Stimulated activated CD4-positive, alpha-beta T cell treated with anti-CD3 and anti-CD28 coated beads, Interleukin-15, amount 100 ng/mL, for 24 hours (primary cell): ENCODE results near the gene CNTNAP5.

ENCODE experiments used
- DNase-seq: peaks from one replicate; pipeline ENCODE4 v3.0.0-alpha.2; 2020

CNTNAP5 gene

DNA sequence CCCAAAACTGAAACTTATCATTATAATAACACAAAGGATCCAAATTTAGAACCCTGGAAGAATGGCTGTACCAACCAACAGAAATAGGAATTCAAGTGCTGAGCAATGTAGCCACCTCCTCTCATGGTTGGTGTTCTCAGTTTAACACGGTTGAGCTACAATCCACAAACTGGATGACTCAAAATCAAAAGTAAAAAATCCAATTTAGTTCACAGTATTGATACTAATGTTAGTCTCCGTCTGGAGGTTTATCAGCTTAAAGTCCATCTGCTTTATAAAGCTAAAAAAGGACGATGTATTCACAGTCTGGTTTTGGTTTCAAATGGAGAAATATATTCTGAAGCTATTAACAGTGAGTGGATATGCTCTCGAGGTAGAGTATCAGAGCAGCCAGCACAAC is 40.5 kb downstream of the CNTNAP5 start:
- DNase-seq: no peak

DNA sequence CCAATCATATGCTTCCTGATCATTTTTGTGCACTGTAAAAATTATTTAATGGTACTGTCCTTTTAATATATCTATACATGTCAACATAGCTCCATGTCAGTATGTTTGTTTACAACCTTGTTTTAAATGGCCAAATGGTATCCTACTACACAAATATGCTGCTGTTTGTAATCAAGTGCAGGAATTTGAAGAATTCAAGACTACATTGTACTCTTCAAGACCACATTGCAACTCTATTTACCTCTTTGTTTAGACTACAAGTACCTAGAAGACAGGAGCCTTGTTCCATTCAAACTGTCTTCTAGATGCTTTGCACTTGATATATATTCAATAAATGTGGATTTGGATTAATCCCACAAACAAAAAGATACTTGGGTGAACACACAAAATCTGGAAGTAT is 41.7 kb downstream of the CNTNAP5 start:
- DNase-seq: no peak

DNA sequence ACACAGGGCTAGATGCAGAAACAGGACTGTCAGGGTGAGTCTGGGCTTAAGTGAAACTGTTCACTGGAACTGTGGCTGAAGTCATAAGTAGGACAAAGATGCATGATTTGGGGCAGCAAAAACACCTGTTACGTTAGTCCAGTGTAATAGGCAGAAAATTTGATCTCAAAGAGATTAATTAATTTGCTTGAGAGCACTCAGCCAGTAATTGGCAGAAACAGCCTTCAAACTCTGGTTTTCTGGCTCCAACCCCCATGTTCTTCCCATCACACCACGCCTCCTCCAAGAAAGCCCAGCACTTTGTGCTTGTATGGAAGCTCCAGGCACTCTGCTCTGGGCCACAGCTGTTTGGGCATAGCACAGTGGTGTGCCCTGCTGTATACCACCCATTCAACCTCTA is 54.0 kb downstream of the CNTNAP5 start:
- no peak for DNase-seq

DNA sequence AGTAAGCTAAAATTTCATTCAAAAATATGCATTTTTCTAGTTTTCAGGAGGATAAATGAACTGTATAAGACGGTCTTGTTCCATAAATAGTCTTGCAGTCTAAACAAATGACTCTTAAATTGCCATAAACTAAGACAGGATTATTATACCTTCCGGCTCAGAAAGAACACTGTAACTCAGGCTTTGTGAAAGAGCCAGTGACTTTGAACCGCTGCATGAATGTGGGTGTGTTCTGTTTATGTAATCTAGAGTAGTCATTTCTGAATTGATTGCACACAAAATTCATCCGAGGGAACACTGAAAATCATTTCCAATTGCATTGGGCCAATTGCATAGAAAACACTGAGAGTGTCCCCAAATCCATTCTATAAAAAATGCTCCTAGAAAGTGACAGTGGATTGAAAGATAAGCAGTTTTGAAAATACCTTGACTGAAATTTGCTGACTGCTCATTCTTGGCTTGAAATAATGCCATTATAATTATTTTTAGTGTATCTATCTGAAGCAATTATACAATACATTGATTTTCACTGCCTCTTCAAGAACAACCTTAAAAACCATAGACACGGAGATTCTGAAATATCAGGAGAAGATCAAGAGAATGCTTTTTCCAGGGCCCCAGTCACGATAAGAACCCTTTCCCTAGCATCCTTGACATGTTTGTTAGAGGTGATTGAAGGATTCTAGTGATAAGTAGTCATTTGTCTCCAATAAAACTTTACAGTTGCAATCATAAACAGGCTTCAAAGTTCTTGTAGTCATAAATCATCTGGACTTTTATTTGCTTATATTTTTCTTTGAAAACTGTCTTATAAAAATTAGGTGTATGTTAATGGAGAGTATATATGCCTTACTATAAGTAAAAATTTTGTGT is 55.4 kb downstream of the CNTNAP5 start:
- no peak for DNase-seq

DNA sequence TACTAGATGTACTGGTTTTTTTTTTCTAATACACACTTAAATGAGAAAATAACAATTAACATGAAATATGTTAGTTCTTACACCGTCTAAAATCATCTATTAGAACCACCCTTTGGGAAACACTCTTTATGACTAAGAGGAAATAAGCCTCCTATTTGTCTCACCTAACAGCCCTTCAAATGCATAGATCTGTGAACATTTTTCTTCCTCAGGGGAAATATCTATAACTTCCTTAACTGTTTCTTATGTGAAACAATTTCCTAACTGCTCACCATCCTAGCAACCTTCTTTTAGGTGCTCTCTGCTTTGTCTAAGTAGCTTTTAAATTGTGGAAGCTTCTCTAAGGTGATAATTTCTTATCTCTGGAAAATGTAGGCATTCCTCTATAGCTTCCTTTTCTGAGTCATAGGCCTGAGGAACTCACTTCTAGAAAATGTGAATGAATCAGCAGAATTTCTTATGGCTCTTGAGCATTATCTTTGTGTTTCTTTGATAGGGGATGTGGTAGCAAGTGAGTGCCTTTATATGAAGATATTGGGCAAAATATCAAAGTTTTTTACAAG is 56.1 kb downstream of the CNTNAP5 start:
- no peak for DNase-seq

DNA sequence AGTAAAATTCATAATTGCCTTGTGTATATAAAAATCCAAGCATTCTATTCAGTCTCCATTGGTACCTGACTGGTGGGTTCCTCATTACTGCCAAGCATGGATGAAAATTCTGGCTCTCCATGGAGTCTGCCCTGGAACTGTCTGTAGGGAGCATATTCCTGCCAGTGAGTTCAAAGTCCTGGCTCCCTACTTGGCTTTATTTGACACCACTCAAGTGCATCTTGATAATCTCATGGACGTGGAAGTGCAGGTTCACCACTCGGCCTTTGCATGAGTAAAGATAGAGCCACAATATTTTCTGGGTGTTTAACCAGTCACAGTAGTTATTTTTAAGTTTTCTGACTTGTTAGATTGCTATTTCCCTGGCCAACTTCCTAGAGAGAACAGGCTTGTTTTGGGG is 63.5 kb downstream of the CNTNAP5 start:
- DNase-seq: no peak

DNA sequence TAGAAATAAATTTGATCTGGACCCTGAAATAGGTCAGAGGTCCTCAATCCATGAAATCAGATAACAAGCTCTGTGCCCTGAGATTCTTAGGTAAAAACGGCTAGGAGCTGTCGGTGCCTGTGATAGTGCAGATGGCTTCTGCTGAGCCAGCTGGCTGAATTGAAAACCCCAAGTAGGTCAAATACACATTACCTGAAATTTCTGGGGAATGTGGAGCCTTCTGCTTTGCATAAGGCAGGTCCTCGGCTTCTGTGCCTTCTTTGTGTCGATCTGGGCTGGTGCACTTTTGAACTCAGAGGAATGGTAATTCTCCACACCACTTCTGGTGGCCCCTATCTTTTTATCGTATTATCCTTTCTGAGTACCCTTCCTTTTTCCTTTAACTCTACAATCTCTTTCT is 66.6 kb downstream of the CNTNAP5 start:
- DNase-seq: no peak

DNA sequence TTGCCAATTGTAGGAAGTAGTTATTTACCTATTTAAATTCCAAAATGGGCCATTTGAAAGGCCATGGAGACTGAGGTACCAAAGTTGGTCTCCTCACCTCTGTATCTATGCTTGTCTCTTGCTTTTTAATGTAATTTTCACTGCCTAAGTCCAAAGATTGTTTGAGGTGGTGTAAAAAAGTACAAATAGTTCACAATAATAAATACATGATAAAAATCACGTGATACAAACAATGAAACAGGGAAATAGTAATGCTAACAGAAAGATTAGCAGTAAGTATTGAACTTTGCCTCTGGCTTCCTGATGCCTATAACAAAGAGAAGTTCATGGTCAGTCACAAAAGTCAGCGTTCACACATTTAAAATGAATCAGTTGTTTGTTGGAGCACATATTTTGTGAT is 67.6 kb downstream of the CNTNAP5 start:
- DNase-seq: no peak

DNA sequence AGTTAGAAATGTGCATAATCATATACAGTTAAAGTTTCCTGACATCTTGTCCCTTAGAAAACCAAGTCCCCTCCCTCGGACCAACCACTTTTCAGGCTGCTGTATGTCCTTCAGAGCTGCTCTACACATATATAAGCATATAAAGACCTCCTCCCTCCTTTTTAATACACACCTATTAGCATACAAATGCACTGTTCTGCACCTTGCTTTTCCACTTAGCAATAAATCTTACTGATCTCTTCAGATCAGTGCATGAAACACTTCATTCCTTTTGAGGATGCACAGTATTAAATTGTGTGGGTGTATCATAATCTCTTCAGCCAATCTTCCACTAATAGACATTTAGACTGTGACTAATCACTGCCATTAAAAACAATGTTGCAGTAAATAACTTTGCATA is 79.8 kb downstream of the CNTNAP5 start:
- no peak for DNase-seq

DNA sequence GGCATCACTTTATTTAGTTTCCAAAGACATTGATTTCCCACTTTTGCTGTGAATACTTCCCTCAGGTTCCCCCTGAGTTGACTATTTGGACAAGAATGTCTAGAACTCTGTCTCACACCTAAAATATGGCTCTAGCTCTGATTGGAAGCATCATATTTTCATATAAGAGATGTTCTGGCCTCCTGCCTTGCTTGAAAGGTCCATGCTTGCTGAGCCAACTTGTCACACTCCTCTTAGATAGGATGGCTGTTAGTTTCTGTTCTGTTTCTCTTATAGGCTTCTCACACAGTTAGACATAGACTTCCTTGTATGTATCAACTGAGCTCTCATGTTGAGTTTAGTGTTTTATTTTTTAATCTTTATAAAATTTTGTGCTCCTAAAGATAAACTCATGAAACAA is 87.1 kb downstream of the CNTNAP5 start:
- no peak for DNase-seq

DNA sequence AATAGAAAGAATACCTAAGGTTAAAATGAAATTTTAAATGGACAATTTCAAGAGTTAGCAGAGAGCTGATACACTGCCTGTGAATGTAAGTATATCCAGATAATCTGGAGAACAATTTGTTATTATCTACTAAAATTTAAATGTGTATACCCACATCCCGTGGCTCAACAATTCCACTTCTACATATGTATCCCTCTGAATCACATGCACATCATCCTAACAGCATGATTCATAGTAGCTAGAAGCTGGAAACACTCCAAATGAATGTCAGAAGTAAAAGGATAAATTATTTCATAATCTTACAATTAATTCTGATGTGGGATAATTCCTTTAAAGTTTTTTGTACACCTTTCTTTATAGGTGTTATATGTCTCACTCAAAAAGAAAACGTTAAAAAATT is 87.9 kb downstream of the CNTNAP5 start:
- no peak for DNase-seq

DNA sequence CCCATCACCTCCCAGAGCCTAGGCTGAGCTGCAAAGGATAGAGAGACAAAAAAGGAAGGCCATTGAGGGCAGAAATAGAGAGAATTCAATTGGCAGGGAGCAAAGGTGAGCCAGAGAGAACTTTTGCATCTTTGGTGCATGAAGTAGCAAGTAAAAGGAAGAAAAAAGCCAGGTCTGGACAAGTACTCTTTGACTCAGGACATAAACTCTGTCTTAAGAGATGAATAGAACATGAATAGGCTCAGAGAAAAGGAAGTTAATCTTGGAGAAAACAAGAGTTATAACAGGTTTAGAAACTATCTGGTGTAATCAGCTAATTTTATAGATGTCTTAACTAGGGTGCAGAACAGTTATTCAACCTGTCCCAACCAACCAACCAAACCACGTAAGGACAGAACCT is 95.2 kb downstream of the CNTNAP5 start:
- no peak for DNase-seq

DNA sequence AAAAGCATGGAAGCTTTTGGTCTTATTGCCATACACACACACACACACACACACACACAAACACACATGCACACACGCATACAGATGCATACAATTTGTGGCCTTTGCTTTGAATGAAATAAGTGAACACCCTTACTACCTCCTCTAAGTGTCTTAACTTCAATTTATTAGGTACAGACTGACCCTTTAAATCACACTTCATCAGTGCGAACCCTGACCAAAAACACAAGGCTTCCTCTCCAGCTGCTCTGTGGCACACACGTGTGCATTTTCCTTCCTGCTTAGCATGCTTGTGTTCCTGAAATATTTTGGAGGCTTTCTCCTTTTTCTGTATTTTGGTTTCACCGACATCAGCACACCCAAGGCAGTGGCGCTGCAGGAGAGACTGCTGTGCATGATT is 96.0 kb downstream of the CNTNAP5 start:
- no peak for DNase-seq

DNA sequence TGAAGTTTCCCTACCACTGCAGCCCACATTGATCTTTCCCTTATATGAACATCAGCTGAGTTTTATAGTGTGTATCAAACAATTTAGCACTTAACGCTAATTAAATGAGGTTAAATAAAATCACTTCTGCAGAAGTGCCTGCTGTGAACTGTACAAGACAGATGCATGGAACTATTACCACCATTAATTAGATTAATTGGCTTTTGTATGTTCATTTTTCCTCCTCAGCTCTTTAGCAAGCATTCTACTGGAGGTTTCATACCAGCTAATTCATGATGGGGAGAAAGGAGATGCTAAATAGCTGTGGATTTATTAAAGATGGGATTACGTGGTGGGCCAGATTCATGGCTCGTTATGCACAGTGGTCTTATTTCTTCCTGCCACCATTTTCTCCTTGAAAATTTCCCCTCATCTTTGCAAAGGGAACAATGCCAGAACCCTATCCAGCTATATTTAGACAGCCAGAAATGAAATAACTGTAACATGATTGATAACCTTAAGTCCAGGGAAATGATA is 96.7 kb downstream of the CNTNAP5 start:
- no peak for DNase-seq

DNA sequence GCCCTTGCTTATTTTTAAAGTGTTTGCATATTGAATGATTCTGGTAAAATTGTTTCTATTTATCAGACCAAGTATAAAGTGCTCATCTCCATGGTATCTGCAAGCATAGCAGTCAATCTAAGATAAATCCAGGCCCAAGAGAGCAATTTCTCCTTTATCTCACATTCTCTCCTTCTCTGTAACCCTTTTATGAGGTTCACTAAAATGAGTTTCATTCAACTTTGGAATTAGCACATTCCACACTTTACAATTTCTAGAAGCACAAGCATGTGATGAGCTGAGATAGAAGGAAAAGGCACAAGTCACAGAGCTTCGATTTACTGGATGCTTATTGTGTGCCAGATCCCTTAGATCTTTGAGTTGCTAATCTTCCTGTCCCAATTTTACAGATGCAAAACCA is 97.3 kb downstream of the CNTNAP5 start:
- no peak for DNase-seq

DNA sequence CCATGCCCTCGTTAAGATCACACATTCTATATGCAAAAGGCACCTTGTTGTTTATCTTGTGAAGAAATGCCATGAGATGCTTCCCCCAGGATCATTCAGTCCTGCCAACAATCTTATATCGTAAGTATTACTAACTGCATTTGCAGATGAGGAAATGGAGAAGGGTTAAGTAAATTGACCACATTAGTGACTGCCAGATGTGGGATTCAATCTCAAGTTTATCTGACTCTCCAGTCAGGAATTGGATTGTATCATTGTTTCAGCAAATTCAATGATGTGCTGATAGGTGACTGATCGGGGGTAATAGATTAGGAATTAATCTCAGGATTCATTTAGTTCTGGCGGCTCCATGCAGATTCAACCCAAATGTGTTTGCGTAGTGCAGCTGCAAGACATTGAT is 106.2 kb downstream of the CNTNAP5 start:
- no peak for DNase-seq

DNA sequence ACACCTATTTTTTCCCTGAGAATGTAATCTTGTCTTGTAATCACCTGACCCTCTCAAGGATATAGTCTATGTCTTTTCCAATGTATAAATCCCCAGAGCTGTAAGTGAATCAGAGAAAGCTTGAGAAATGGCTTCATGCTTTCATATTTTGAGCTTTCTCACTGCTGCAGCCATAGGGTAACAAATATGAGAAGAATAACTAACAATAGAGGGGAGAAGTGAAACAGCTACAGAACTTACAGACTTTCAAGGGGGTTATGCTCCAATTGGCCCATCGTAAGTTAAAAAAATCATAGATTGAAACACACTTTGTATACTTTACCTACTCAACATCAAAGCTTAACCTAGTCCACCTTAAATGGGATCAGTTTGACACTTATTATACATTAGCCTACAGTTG is 111.0 kb downstream of the CNTNAP5 start:
- no peak for DNase-seq

DNA sequence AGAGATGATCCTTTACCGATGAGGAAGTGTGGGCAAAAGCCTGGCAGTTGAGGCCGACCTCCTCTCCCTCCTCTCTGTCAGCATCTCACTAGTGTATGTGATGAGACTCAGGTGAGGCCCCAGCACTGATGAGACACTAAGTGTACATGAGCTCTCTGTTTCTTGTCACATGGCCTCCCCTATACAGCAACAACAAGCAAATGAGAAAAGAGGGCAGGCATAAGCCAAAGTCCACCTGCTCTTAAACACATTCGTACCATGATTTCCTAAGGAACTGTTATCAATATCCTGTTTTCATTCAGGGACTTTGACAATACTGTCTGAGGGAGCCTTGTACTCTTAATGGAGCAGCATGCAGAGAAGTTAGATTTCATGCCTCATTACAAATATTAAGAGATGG is 113.0 kb downstream of the CNTNAP5 start:
- no peak for DNase-seq

DNA sequence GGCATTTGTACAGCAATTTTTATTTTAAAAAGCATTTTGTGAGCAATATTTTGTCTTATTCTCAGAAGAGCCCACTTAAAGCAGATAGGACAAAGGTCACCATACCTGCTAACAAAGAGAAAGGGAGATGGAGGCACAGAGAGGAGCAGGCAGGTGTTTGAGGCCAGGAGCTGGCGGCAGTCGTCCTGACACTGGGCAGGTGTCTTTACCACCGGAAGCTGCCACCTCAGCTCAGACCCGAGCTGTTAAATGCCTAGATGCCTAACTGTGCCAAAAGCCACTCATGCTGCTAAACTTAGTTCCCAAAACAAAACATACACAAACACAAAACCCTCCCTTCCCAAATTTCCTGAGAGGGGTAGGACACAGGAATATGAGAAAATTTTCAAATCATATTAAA is 120.9 kb downstream of the CNTNAP5 start:
- no peak for DNase-seq

DNA sequence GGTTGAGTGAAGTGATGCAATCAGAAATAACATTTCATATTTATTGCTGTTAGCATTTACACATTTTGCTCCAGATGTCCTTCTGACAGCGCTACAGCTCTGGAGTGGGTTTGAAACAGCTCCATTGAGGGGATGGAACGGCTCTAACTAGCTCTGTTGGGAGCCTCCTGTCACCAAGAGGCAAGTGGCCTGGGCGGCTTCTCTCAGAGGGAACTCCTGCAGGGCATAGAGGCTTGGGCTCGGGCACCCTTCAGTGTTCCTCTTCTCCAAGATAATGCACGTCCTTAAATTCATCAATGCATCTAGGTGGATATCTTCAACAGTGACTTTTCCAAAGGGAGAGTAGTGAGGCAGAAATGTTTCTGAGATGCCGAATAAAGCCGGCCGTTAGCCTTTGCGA is 122.5 kb downstream of the CNTNAP5 start:
- DNase-seq: no peak

DNA sequence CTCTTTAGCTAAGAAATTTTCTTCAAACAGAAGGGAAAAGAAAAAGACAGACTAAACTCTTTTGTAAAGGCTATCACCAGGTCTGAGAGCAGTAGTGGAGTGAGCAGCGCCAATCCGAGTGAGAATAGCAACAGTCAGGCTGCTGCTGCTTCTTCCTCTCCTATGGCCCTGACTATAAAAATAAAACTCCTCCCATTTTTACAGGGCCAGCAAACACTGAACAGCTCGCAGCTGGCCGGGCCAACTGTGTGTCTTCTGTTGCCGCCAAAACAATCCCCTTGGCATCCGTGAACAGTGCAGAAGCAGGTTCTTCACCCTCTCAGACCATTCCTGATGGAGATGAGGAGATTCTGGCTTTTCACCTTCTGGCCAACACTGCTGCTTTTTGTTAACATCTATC is 124.5 kb downstream of the CNTNAP5 start:
- no peak for DNase-seq

DNA sequence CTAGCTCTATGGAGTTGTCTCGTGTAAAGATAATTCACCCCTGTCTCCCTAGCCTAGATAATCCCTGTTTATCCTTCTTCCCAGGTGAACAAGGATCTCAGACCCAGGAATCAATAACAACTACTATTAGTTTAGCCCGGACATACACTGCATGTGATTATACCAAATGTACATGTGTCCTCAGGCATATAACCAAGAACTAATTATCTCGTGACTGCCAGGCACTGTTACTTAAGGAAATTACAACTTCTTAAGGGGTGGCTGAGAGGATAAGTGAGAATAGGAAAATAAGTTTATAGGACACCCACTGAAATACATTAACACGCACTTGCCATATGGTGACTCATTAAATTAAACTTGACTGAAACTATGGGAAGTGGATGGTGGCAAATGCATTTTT is 126.6 kb downstream of the CNTNAP5 start:
- no peak for DNase-seq

DNA sequence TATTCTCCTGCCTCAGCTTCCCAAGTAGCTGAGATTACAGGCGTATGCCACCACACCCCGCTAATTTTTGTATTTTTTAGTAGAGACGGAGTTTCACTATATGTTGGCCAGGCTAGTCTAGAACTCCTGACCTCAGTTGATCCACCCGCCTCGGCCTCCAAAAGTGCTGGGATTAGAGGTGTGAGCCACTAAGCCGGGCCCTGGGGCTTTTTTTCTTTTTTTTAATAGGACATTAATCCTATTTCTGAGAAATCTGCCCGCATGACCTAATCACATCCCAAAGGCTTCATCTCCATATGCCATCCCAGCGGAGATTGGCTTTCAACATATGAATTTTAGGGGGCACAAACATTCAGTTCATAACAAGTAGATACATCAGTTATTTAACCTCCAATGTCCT is 128.6 kb downstream of the CNTNAP5 start:
- DNase-seq: no peak

DNA sequence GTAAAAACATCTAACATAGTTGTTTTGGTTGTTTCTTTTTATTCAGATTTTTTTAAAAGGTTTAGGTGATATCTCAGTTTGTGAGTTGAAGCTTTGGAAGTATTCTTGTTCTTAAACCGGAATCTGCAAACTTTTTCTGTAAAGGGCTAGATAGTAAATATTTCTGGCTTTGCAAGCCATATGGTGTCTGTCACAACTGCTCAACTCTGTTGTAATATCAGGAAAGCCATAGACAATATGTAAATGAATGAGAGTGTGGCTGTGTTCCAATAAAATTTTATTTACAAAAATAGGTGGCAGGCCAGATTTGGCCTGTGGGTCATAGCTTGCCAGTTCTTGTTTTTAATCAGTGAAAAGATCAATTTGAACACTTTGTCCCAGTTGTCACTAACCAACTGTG is 134.1 kb downstream of the CNTNAP5 start:
- no peak for DNase-seq

DNA sequence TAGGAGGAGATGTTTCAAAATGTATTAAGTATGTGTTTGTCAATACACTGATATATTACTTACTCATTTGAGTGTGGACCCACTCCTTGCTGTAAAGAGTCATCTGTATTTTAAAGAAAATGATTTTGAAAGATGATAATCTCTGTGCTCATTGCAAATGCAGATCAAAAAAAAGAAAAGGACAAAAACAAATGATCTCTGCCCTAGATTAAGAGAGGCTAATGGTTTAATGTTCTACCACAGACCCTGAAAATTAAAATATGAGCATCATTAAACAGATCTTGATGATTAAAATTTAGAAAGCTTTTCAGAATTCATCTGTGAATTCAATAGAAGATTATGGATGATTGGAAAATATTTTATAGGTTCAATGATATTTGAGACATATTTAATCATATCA is 136.5 kb downstream of the CNTNAP5 start:
- DNase-seq: no peak
